Ascending aorta (tissue), 2 donors: ENCODE results near the gene EIF4E2. TPM values are rescaled to one million over a fixed set of nuclear protein-coding genes. Genes with fewer than 3 reads are reported as not detected.

Source experiments
- DNase-seq, 2 donors: peaks; one replicate each; pipeline ENCODE4 v3.0.0-alpha.2; 2019; ENCODE audit warnings: low spot score in 2 of 2
- H3K27ac ChIP-seq, 2 donors: fragments of 200-600 bp; sonication (generic); one replicate each; pipeline ENCODE4 v1.5.1; 2016 to 2017; ENCODE audit warnings: mild to moderate bottlenecking in 1 of 2
- H3K27me3 ChIP-seq: fragments of 200-600 bp; sonication (generic); one replicate; pipeline ENCODE4 v1.5.1; 2017
- H3K36me3 ChIP-seq, 2 donors: fragments of 200-600 bp; sonication (generic); one replicate each; pipeline ENCODE4 v1.5.1; 2016
- H3K4me1 ChIP-seq, 2 donors: fragments of 200-600 bp; sonication (generic); one replicate each; pipeline ENCODE4 v1.5.1; 2016 to 2017; ENCODE audit warnings: mild to moderate bottlenecking in 1 of 2
- H3K4me3 ChIP-seq, 2 donors: fragments of 200-600 bp; sonication (generic); one replicate each; pipeline ENCODE4 v1.5.1; 2016 to 2017; ENCODE audit warnings: mild to moderate bottlenecking in 1 of 2
- H3K9me3 ChIP-seq, 2 donors: fragments of 200-600 bp; sonication (generic); one replicate each; pipeline ENCODE4 v1.5.1; 2016
- intact Hi-C: fragments of 100-400 bp; cut with DNase I; formaldehyde crosslinking; loops from one replicate; pipeline ENCODE4 v1.15.1; 2023
- total RNA-seq: library from RNA; depleted of rRNA; stranded (reverse); fragments of >200 nt; gene quantifications from one replicate; pipeline ENCODE4 v1.1.0, GENCODE V29; 2016
- TF ChIP-seq, protein P1 (sequence below), 3 experiments: fragments of 200-600 bp in 2 of 3; fragments of 450-650 bp in 1 of 3; sonication (generic) in 2 of 3; IDR thresholded peaks; one replicate each; pipeline ENCODE4 v1.5.1; 2016 to 2019; ENCODE audit warnings: antibody characterized with exemption in 3 of 3, mild to moderate bottlenecking in 1 of 3, moderate library complexity in 1 of 3

The EIF4E2 gene
- total RNA-seq, 1 donor from 2014 or later = 16.7 TPM

DNA sequence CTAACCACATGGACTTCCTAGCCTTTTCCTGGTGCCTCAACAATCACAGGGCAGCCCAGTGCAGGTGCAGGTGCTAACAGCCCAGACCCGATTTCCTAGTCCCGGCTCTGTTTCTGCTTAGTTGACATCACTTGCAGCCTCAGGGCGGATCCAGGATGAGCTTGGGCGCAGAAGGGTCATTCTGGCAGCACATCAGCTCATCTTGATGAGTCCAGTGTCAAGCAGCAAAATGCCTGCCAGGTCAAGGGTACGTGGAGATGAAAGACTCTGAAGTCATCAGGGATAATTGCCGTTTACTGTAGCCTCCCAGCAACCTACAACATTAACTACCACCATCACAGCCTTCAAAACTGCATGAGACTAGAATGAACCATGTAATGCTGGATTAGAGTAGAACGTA, 43.5 kb downstream of the EIF4E2 start:
- no peaks in the 10 kb centered on the region for H3K27me3 ChIP-seq
- no peak overlapping the region for H3K27ac ChIP-seq
- no peak for DNase-seq
- no peak overlapping the region for H3K4me3 ChIP-seq
- peaks cover 0 to 17% of the 10 kb centered on the region in 2 donors for H3K4me1 ChIP-seq
- TF ChIP-seq, protein P1, sequence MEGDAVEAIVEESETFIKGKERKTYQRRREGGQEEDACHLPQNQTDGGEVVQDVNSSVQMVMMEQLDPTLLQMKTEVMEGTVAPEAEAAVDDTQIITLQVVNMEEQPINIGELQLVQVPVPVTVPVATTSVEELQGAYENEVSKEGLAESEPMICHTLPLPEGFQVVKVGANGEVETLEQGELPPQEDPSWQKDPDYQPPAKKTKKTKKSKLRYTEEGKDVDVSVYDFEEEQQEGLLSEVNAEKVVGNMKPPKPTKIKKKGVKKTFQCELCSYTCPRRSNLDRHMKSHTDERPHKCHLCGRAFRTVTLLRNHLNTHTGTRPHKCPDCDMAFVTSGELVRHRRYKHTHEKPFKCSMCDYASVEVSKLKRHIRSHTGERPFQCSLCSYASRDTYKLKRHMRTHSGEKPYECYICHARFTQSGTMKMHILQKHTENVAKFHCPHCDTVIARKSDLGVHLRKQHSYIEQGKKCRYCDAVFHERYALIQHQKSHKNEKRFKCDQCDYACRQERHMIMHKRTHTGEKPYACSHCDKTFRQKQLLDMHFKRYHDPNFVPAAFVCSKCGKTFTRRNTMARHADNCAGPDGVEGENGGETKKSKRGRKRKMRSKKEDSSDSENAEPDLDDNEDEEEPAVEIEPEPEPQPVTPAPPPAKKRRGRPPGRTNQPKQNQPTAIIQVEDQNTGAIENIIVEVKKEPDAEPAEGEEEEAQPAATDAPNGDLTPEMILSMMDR (IDR thresholded peaks at IDR 0.05) = no peak
- intact Hi-C loops = no loop called here
- no peaks in the 10 kb centered on the region for H3K9me3 ChIP-seq
- no peaks in the 10 kb centered on the region for H3K36me3 ChIP-seq

DNA sequence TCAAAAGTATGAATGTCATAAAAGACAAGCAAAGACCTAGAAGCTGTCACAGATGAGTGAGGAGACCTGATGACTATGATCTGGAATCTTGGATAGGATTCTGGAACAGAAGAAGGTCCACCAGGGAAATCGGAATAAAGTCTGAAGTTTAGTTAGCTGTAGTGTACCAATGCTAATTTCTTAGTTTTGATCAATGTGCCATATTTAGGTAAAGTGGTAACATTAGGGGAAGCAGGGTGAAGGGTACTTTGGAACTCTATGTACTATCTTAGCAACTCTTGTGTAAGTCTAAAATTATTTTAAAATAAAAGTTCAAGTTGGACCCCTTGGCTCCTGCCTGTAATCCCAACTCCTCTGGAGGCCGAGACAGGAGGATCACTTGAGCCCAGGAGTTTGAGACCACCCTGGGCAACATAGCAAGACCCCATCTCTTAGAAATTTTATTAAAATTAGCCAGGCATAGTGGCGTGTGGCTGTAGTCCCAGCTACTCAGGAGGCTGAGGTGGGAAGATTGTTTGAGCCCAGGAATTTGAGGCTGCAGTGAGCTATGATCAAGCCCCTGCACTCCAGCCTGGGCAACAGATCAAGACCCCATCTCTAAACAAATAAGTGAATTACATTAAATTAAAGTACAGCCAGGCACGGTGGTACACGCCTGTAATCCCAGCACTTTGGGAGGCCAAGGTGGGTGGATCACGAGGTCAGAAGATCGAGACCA, 47.0 kb downstream of the EIF4E2 start:
- Histone ChIP-seq H3K9me3 (no peaks in the 10 kb centered on the region), H3K4me3 (no peak overlapping the region), H3K27me3 (no peaks in the 10 kb centered on the region), H3K36me3 (no peaks in the 10 kb centered on the region), H3K27ac (no peak overlapping the region), H3K4me1 (peaks cover 0 to 7% of the 10 kb centered on the region in 2 donors)
- DNase-seq = no peak
- intact Hi-C loops = loop anchor here (5.0 kb wide), 1 partner anchor 45 kb away; the partner anchor contains the start of genes EIF4E2 and TIGD1
- TF ChIP-seq, protein P1 (IDR thresholded peaks at IDR 0.05) = no peak

DNA sequence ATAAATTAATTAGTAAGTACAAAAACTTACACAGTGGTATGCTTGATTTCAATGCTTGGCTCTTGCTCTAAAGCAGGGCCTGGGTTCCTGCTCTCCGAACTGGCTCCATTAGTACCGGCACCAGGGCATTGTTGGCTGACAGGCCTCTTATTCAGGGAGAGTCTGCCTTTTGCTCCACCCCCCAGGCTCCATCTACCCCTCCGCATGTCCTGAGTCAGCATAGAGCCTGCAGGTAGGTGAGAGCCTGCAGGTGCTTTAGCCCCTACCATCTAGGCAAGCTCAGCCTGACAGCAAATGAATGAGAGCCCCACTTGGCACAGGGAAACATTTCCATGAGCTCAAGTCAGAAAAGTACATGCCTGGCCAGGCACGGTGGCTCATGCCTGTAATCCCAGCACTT, 47.8 kb downstream of the EIF4E2 start:
- peaks cover 0 to 3% of the 10 kb centered on the region in 2 donors for H3K4me1 ChIP-seq
- no peaks in the 10 kb centered on the region for H3K36me3 ChIP-seq
- H3K9me3 ChIP-seq = no peaks in the 10 kb centered on the region
- TF ChIP-seq, protein P1 (IDR thresholded peaks at IDR 0.05) = no peak
- no peak overlapping the region for H3K27ac ChIP-seq
- no peak for DNase-seq
- H3K27me3 ChIP-seq = no peaks in the 10 kb centered on the region
- intact Hi-C loops = loop anchor here (5.0 kb wide), 1 partner anchor 46 kb away; the partner anchor contains the start of genes EIF4E2 and TIGD1
- no peak overlapping the region for H3K4me3 ChIP-seq

DNA sequence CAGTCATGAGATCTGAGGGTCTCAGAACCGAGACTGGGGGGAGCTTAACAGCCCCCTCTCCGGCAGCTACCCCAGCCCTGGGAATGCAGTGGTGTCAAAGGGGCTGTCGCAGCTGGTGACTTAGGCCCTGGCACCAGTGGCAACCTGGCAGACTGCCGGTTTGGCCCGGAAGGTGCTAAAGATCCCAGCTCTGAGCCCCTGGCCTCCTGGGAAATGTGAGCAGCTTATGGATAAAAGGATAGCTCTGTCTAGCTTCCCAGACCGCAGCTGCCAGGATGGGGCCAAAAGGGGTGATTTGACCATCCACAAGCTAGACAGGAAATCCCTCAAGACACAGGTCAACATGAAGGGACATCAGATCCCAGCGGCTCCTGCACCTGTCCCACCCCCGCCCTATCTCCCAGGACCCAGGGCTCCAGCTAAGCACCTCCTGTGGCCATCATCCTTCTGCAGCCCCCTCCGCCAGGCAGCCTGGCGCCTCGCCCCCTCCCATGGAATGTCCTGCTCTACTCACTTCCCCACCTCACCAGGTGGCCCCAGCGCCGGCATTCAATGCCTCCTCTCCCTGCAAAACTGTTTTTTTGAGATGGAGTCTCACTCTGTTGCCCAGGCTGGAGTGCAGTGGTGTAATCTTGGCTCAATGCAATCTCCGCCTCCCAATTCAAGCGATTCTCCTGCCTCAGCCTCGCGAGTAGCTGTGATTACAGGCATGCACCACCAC, 49.7 kb downstream of the EIF4E2 start:
- TF ChIP-seq, protein P1 (IDR thresholded peaks at IDR 0.05) = no peak
- no peak for DNase-seq
- Histone ChIP-seq H3K9me3 (no peaks in the 10 kb centered on the region), H3K36me3 (no peaks in the 10 kb centered on the region), H3K4me1 (no peaks in the 10 kb centered on the region), H3K27me3 (no peaks in the 10 kb centered on the region), H3K27ac (no peak overlapping the region), H3K4me3 (no peak overlapping the region)
- intact Hi-C loops = no loop called here

DNA sequence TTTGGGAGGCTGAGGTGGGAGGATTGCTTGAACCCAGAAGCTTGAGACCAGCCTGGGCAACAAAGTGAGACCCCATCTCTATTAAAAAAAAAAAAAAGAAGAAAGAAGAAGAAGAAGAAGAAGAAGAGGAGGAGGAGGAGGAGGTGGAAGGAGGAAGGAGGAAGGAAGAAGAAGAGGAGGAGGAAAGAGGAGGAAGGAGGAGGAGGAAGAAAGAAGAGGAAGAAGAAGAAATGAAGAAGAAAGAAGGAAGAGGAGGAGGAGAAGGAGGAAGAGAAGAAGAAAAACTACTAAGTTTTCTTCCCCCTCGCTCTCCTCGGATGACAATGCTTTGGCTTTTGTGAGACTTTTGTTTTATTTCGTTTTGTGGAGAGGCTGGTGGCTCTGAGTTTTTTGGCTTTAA, 52.8 kb downstream of the EIF4E2 start:
- Histone ChIP-seq H3K36me3 (no peaks in the 10 kb centered on the region), H3K9me3 (no peaks in the 10 kb centered on the region), H3K27ac (no peak overlapping the region), H3K4me3 (no peak overlapping the region), H3K27me3 (no peaks in the 10 kb centered on the region), H3K4me1 (no peaks in the 10 kb centered on the region)
- intact Hi-C loops = no loop called here
- TF ChIP-seq, protein P1 (IDR thresholded peaks at IDR 0.05) = no peak
- no peak for DNase-seq
